GM06990 (cell line): Measurements from ENCODE around the gene FAM50A.

ENCODE experiments used
- DNase-seq: peaks from one replicate; pipeline ENCODE4 v3.0.0-alpha.2; 2011; ENCODE audit not compliant: insufficient read length; ENCODE audit errors: extremely low read depth
- H3K27me3 ChIP-seq: replicated peaks from 2 replicates; pipeline ENCODE4 v1.6.0; 2011; ENCODE audit warnings: low read length; ENCODE audit not compliant: control insufficient read depth, insufficient read depth
- H3K36me3 ChIP-seq: 2 replicates; pipeline ENCODE4 v1.5.1; 2011; ENCODE audit warnings: low read length; ENCODE audit not compliant: control insufficient read depth, insufficient read depth
- H3K4me3 ChIP-seq: replicated peaks from 2 replicates; pipeline ENCODE4 v1.5.1; 2011; ENCODE audit warnings: low read depth, mild to moderate bottlenecking, control low read depth, low read length
- TF ChIP-seq, protein P1 (sequence below): IDR thresholded peaks from 2 replicates; pipeline ENCODE4 v1.5.1; 2011; ENCODE audit warnings: low read length, control low read depth, mild to moderate bottlenecking, inconsistent platforms; ENCODE audit not compliant: insufficient read depth, poor library complexity, severe bottlenecking

FAM50A gene

GRCh38 chrX:154431341-154431740, 12.6 kb upstream of the FAM50A start:
- no peak overlapping the region for H3K4me3 ChIP-seq
- H3K36me3 ChIP-seq, result peaks cover 6% of the 10 kb centered on the region
- H3K27me3 ChIP-seq, result no peaks in the 10 kb centered on the region
- no peak for DNase-seq
- TF ChIP-seq, protein P1, sequence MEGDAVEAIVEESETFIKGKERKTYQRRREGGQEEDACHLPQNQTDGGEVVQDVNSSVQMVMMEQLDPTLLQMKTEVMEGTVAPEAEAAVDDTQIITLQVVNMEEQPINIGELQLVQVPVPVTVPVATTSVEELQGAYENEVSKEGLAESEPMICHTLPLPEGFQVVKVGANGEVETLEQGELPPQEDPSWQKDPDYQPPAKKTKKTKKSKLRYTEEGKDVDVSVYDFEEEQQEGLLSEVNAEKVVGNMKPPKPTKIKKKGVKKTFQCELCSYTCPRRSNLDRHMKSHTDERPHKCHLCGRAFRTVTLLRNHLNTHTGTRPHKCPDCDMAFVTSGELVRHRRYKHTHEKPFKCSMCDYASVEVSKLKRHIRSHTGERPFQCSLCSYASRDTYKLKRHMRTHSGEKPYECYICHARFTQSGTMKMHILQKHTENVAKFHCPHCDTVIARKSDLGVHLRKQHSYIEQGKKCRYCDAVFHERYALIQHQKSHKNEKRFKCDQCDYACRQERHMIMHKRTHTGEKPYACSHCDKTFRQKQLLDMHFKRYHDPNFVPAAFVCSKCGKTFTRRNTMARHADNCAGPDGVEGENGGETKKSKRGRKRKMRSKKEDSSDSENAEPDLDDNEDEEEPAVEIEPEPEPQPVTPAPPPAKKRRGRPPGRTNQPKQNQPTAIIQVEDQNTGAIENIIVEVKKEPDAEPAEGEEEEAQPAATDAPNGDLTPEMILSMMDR, result no peak

GRCh38 chrX:154432210-154432609, 11.7 kb upstream of the FAM50A start:
- DNase-seq, result no peak
- TF ChIP-seq, protein P1, result no peak
- H3K27me3 ChIP-seq, result no peaks in the 10 kb centered on the region
- H3K36me3 ChIP-seq, result peaks cover 6% of the 10 kb centered on the region
- H3K4me3 ChIP-seq, result no peak overlapping the region

GRCh38 chrX:154433605-154434004, 10.3 kb upstream of the FAM50A start:
- H3K27me3 ChIP-seq, result no peaks in the 10 kb centered on the region
- no peak overlapping the region for H3K4me3 ChIP-seq
- TF ChIP-seq, protein P1, result no peak
- DNase-seq, result no peak
- H3K36me3 ChIP-seq, result peaks cover 6% of the 10 kb centered on the region

DNA sequence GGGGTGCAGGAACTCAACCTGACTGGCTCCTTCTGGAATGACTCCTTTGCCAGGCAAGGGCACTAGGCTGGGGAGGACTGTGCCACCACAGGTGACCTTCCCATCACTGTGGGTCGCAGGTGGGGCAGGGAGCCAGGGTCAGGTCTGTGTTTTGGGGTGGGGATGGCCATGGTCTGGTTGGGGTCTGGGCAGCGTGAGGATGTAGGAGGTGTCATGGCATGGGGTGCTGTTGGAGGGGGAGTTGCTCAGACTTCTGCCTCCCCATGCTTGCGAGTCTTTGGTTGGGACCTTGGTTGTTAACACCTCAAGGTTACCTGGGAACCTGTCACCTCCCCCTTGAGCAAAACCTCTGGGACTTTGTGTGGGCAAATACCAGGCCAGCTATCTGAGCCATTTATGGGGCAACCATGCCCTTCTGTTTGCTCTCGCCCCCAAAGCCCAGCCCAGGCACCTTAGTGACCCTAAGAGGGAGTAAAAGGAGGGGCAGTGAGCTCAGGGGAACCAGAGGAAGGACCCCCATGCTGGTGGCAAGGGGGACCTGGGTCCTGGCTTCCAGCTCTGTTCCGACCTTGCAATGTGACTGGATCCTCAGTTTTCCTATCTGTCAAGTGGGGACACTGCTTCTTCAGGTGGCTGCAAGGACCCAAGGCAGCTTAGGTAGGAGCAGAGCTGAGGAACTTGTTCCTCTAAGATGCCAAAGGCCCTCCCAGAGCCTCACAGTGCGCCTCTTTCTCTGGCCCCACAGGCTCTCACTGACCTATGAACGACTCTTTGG, 9.4 kb upstream of the FAM50A start:
- no peaks in the 10 kb centered on the region for H3K27me3 ChIP-seq
- peaks cover 6% of the 10 kb centered on the region for H3K36me3 ChIP-seq
- TF ChIP-seq, protein P1, result no peak
- no peak overlapping the region for H3K4me3 ChIP-seq
- DNase-seq, result no peak

GRCh38 chrX:154435171-154435733, 8.7 kb upstream of the FAM50A start:
- TF ChIP-seq, protein P1, result no peak
- Histone ChIP-seq H3K27me3 (no peaks in the 10 kb centered on the region), H3K4me3 (no peak overlapping the region), H3K36me3 (peaks cover 6% of the 10 kb centered on the region)
- DNase-seq, result no peak
